Measurements from ENCODE around the gene HTRA3.

Gene HTRA3

DNA sequence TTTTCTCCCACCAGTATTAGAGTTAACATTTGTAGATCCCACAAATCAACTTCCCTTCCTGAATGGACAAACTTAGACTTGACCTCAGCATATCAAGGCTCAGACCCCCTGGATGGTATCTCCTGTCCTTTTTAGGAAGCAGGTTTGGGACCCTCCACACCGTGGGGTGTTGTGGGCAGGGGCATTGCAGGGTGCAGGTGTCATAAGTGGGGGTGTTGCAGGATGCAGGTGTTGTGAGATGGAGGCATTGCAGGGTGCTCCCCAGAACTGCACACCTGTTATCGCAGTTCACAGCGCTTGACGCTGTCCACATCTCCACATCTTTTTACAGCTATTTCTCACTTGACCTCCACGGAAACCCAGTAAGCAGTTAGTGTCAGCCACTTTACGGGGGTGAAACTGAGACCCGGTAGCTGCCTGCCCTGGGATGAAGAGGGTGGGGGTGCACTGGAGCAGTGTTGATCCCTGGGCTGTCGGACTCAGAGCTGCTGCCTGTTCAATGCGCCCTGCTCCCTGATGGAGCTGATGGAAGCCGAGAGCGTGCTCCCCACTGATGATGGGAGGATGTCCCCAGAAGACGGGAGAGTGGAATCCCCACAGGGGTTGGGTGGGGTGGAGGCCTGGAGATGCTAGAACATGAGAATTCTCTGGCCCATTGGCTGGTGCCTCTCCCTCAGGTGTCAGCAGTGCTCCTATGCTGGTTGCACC is 45.1 kb upstream of the HTRA3 start:
- Mint-ChIP-seq H3K4me1 (peaks cover 45% of the 10 kb centered on the region), H3K27ac (peak overlapping the region; percentile 23 to 58 (median 49)), H3K36me3 (ENCODE audit: low read depth) (peaks cover 12% of the 10 kb centered on the region), H3K27me3 (ENCODE audit: low read depth) (peaks cover 6% of the 10 kb centered on the region), H3K4me3 (no peak overlapping the region), H3K9me3 (no peaks in the 10 kb centered on the region)
- TF ChIP-seq, protein P1, sequence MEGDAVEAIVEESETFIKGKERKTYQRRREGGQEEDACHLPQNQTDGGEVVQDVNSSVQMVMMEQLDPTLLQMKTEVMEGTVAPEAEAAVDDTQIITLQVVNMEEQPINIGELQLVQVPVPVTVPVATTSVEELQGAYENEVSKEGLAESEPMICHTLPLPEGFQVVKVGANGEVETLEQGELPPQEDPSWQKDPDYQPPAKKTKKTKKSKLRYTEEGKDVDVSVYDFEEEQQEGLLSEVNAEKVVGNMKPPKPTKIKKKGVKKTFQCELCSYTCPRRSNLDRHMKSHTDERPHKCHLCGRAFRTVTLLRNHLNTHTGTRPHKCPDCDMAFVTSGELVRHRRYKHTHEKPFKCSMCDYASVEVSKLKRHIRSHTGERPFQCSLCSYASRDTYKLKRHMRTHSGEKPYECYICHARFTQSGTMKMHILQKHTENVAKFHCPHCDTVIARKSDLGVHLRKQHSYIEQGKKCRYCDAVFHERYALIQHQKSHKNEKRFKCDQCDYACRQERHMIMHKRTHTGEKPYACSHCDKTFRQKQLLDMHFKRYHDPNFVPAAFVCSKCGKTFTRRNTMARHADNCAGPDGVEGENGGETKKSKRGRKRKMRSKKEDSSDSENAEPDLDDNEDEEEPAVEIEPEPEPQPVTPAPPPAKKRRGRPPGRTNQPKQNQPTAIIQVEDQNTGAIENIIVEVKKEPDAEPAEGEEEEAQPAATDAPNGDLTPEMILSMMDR (IDR thresholded peaks at IDR 0.05; ENCODE audit: unreplicated experiment in 3 of 3) = no peak

DNA sequence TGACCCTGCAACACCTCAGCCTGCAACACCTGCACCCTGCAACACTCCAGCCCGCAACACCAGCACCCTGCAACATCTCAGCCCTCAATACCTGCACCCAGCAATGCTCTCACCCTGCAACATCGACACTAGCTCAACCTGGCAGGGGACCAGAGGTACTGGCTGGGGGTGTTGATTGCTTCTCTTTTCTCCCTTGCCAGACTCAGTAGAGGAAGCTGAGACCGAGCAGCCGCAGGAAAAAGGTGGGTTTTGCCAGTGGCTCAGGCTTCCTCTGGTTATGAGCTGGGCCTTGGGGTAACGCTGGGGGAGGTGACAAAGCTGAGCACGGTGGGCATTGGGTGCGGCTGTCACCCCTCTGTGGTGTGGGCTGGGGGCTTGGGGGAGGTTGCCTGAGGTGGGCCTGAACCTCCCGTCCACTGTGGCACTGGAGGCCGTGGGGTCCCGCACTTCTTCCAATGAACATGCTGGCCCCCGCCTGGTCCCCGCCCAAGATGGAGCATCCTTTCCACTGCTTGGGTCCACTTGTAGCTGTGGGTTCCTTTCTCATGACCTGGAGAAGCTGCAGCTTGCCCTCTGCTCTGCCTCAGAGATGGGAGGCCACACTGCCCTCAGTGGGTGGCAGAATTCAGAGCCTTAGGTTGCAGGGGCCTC is 44.5 kb upstream of the HTRA3 start:
- Mint-ChIP-seq H3K4me1 (peaks cover 40% of the 10 kb centered on the region), H3K27ac (peak overlapping the region in 2 of 3 experiments; percentile 58 to 79), H3K4me3 (no peak overlapping the region), H3K9me3 (no peaks in the 10 kb centered on the region), H3K27me3 (ENCODE audit: low read depth) (peaks cover 6% of the 10 kb centered on the region), H3K36me3 (ENCODE audit: low read depth) (peaks cover 7% of the 10 kb centered on the region)
- TF ChIP-seq, protein P1 (IDR thresholded peaks at IDR 0.05; ENCODE audit: unreplicated experiment in 3 of 3) = no peak

DNA sequence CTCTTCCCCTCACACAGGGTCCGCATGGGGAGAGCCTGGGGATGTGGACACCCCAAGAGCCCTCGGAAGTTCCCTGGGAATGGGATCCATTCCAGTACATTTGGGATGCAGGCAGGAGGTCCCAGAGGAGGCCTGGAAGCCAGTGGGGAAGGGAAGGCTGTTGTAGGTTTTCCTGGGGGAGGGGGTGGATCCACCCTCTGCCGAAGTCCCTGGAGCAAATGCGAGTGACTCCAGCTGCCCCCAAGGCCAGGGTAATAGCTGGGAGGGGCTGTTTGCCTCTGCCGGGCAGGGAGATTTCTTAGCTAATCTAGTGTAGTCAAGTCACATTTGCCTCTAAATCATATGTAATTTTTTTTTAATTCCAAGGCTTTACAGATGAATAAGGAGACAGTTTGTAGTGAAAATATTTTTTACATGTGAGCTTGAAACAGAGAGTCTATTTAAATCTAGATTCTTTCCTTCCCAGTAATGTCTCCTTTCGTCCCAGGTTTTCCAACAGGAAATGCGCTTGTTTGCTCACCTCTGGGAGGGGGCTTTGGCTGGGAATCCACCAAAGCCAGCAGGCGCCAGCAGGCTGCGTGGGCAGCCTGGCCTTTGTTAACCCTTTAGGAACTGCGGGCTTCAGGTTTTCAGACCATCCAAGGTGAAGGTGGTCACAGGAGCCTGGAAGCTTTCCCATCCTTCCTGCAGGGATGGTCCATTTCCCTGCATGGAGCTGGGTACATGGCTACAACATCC is 43.7 kb upstream of the HTRA3 start:
- TF ChIP-seq, protein P1 (IDR thresholded peaks at IDR 0.05; ENCODE audit: unreplicated experiment in 3 of 3) = no peak
- Mint-ChIP-seq H3K4me1 (peaks cover 43% of the 10 kb centered on the region), H3K27ac (peak overlapping the region; percentile 79 to 88 (median 84)), H3K36me3 (ENCODE audit: low read depth) (peaks cover 7% of the 10 kb centered on the region), H3K4me3 (no peak overlapping the region), H3K9me3 (no peaks in the 10 kb centered on the region), H3K27me3 (ENCODE audit: low read depth) (peaks cover 10% of the 10 kb centered on the region)

DNA sequence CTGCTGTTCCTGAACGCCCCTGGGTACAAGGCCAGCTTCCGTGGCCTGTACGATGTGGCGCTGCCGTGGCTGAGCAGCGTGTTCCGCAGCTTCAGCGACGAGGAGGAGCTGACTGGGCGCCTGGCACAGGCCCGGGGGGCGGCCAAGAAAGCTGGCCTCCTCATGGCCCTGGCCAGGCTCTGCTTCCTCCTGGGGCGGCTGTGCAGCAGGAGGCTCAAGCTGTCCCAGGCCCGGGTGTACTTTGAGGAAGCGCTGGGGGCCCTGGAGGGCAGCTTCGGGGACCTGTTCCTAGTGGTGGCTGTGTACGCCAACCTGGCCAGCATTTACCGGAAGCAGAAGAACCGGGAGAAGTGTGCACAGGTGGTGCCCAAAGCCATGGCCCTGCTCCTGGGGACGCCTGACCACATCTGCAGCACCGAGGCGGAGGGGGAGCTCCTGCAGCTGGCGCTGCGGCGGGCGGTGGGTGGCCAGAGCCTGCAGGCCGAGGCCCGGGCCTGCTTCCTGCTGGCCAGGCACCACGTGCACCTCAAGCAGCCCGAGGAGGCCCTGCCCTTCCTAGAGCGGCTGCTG is 42.3 kb upstream of the HTRA3 start:
- no peak overlapping the region for H3K27ac Mint-ChIP-seq
- TF ChIP-seq, protein P1 (IDR thresholded peaks at IDR 0.05; ENCODE audit: unreplicated experiment in 3 of 3) = no peak
- H3K27me3 Mint-ChIP-seq (ENCODE audit: low read depth) = peaks cover 10% of the 10 kb centered on the region
- H3K36me3 Mint-ChIP-seq (ENCODE audit: low read depth) = peaks cover 3% of the 10 kb centered on the region
- H3K4me3 Mint-ChIP-seq = no peak overlapping the region
- peaks cover 36% of the 10 kb centered on the region for H3K4me1 Mint-ChIP-seq
- no peaks in the 10 kb centered on the region for H3K9me3 Mint-ChIP-seq

DNA sequence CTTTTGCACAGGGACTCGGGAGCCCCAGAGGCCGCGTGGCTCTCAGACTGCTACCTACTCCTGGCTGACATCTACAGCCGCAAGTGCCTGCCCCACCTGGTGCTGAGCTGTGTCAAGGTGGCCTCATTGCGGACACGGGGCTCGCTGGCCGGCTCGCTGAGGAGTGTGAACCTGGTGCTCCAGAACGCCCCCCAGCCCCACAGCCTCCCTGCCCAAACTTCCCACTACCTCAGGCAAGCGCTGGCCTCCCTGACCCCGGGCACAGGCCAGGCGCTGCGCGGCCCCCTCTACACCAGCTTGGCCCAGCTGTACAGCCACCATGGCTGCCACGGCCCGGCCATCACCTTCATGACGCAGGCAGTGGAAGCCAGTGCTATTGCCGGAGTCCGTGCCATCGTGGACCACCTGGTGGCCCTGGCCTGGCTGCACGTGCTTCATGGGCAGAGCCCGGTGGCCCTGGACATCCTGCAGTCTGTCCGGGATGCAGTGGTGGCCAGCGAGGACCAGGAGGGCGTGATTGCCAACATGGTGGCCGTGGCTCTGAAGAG is 41.7 kb upstream of the HTRA3 start:
- peaks cover 3% of the 10 kb centered on the region for H3K36me3 Mint-ChIP-seq (ENCODE audit: low read depth)
- peaks cover 10% of the 10 kb centered on the region for H3K27me3 Mint-ChIP-seq (ENCODE audit: low read depth)
- H3K4me1 Mint-ChIP-seq = peaks cover 36% of the 10 kb centered on the region
- TF ChIP-seq, protein P1 (IDR thresholded peaks at IDR 0.05; ENCODE audit: unreplicated experiment in 3 of 3) = no peak
- no peaks in the 10 kb centered on the region for H3K9me3 Mint-ChIP-seq
- no peak overlapping the region for H3K27ac Mint-ChIP-seq
- H3K4me3 Mint-ChIP-seq = no peak overlapping the region

Data from nephron (organoid).